Urothelium cell line (cell line): ENCODE measurements around the gene UBA7.
"Not testable (repeated sequence)": the region's sequence is repeated elsewhere in the genome, so short reads cannot be mapped to it uniquely, and the experiment has no call there.

Experiments
- DNase-seq: peaks from one replicate; pipeline ENCODE4 v3.0.0; 2011; ENCODE audit warnings: low spot score, mixed read lengths
- FAIRE-seq: peaks from 2 replicates; lab custom pipeline; 2011; peaks lifted over from hg19 to GRCh38; lab: Jason Lieb, UNC

Gene UBA7, protein sequence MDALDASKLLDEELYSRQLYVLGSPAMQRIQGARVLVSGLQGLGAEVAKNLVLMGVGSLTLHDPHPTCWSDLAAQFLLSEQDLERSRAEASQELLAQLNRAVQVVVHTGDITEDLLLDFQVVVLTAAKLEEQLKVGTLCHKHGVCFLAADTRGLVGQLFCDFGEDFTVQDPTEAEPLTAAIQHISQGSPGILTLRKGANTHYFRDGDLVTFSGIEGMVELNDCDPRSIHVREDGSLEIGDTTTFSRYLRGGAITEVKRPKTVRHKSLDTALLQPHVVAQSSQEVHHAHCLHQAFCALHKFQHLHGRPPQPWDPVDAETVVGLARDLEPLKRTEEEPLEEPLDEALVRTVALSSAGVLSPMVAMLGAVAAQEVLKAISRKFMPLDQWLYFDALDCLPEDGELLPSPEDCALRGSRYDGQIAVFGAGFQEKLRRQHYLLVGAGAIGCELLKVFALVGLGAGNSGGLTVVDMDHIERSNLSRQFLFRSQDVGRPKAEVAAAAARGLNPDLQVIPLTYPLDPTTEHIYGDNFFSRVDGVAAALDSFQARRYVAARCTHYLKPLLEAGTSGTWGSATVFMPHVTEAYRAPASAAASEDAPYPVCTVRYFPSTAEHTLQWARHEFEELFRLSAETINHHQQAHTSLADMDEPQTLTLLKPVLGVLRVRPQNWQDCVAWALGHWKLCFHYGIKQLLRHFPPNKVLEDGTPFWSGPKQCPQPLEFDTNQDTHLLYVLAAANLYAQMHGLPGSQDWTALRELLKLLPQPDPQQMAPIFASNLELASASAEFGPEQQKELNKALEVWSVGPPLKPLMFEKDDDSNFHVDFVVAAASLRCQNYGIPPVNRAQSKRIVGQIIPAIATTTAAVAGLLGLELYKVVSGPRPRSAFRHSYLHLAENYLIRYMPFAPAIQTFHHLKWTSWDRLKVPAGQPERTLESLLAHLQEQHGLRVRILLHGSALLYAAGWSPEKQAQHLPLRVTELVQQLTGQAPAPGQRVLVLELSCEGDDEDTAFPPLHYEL

DNA sequence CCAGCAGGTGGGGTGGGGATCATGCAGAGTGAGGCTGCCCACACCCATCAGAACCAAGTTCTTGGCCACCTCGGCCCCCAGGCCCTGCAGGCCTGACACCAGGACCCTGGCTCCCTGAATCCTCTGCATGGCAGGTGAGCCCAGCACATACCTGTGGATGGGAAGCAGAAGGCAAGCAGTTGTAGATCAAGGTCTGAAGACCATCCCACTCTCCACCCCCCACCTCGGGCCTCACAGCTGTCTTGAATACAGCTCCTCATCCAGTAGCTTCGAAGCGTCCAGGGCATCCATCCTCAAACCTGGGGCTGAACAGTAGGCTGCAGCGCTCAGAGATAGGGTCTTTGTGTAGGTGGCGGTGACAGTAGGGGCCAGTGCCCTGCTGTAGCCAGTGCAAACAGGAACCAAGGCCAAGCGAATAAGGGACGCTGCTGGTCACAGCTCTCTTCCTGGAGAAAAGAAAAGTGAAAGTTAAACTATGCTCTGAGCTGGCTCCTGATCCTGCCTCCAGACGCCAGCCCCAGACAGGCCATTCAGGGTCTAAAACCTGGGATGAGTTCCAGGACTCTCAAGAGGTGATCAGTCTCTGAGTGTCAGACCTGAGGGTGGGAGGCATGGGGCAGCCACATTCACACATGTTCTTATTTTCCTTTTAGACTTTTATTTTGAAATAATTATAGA lies at the start of gene UBA7:
Gene UBA7, minus strand, starts transcription at position 457 of the 678 bp plus-strand sequence. Its CDS starts 166 bp downstream, at position 291.
- peak; percentile 31 for DNase-seq
- no peak for FAIRE-seq

DNA sequence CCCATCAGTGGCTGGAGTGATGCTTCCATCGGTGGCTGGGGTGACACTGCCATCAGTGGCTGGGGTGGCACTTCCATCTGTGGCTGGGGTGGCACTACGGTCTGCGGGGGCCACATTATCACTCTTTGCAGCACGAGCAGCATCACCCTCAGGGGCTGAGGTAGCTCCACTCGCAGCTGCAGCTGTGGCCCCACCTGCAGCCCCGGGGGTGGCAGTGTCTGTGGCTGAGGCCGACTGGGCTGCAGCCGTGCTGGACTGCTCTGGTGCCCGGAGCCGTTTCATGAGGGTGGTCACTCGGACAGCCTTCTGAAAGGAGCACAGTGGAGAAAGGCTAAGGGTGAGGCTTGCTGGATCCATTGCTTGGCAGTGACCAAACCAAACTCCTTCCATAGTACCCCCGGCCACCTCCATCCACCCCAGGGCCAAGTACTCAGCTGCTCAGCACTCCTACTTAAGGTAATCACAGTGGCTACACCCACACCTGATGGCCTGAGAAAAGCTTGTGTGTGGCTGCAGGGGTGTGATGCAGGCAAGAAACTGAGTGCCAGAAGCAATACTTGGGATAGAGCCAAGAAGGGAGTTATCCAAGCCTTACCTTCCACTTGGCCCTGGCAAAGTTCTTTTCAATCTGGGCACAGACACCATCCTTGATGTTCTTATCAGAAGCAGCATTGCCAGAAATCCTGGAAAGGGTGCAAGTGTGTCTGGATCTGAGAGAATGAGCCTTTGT lies 46.0 kb upstream of the UBA7 start:
- FAIRE-seq (no peak), DNase-seq (no peak)

DNA sequence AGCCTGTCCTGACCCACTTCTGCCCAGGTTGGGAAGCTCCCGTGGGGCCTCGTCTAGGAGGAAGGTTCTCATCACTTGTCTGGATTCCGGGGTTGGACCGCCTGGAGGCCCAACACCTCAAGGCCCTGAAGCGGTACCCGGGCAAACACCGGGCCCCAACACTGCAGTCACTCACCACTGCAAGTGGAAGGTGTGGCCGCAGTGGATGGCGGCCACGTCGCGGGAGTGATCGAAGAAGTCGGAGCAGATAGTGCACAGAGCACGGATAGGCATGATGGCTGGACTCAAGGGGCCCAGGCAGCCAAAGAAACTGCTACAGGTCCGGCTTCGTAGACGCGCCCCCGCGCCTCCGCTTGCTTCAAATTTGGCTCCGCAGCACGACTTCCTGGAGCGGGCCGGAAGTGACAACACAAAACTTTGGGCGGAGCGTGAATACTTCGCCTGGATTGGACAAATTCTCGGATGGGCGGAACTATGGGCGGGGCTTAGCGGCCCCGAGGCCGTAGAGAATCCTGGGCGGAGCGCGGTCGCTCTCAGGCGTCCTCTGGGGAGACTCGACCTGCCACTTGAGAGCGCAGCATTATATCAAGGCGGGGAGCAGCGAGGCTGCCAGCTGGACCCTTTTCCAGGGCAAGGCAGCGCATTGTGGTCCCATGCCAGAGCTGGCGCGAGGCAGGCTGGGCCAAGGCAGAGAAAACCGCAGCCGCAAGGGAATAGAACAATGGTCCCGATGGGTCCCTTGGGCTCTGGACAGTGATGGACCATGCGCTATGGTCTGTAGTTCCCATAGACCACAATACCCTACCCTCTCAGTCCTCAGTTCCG lies 42.6 kb upstream of the UBA7 start, which contains the start of gene TRAIP:
Gene TRAIP, minus strand, starts transcription at position 384 of the 825 bp plus-strand sequence. Its CDS starts 111 bp downstream, at position 273.
- FAIRE-seq (peak; percentile 96), DNase-seq (peak; percentile 99)

- DNase-seq = no peak
- FAIRE-seq = no peak
These were observed 41.9 kb upstream of the UBA7 start for GRCh38 chr3:49855662-49856061.

DNA sequence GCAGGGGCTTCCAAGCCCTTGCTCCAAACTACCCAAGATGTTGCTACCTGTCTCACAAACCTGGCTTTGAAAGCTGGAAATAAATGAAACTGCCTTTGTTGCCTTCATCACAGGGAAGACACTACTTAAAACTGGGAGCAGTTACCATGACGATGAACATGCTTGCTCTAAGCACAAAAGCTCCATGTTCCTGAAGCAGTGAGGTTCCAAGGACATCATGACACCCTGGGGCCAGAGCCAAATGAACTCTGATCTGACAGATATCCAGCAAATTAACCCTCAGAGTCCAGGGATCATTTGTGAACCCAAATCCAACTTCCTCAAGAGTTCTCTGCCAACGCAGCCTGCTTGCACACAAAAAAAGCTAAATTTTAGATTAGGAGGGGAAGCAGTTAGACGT lies 31.9 kb upstream of the UBA7 start:
- DNase-seq = no peak
- no peak for FAIRE-seq

DNA sequence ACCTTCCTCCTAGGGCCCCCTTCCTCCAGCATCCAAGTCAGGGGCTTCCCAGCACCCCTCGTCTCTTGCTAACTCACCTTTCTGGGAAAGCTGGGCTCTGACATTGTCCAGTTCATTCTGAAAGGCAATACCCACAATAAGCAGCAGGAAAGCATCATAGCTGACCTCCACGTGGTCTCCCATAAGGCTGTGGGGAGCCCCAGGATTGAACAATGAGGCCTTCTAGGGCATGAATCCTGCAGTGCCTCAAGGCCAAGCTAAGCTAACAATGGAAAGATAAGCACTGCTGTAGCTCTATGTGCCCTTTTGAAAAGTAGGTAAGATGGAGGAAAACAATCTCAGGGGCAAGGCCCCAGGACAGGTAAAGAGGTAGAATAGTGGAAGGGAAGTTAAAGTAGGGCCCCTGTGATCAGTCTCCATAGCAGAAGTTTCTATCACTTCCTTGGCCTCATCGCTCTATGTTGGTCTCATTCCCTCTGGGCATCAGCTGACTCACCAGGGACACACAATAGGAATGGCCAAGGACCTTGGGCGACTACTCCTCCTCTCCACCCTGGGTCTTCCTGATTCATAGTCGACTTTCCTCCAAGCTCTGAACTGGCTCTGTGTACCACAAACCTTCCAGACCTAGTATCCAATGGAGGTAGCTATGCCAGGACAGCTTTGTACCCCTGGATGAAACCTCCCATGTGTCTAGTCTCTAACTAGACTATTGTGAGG lies 30.9 kb upstream of the UBA7 start:
- FAIRE-seq (no peak), DNase-seq (no peak)

DNA sequence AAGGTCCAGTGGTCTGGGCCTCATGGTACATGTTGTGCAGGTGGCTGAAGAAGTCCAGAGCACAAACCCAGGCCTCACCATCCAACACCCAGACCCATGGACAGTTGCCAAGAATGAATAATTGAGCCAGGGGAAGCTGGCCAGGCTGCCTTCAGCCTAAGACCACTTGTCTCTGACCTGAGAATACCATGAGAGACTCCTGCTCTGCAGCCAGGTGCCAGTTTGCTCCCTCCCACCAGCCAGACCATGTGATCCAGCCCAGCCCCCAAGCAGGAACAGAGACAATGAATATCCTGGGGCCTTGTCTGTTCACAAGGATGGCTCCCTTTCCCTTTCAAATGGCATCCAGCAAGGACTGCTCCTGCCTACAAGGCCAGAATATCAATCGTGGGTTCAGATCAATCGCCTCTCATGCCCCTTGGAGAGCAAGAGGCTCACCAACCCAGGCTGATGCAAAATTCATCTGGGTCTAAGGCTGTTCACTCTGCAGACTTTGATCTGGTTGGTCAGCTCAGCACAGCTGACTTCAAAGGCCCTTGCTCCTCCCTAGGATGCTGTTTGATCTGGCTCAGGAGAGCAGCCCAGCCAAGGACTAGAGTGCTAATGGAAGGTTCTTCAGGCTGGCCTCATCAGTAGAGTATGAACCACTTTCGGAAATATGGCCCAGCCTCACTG lies 29.2 kb upstream of the UBA7 start:
- DNase-seq (no peak), FAIRE-seq (no peak)

- DNase-seq (no peak), FAIRE-seq (no peak)
These were observed 28.1 kb upstream of the UBA7 start for GRCh38 chr3:49841806-49842205.

- DNase-seq (no peak), FAIRE-seq (no peak)
These were observed 27.5 kb upstream of the UBA7 start for GRCh38 chr3:49841126-49841696.

- FAIRE-seq = no peak
- no peak for DNase-seq
These were observed 26.6 kb upstream of the UBA7 start for GRCh38 chr3:49840388-49840787.

- DNase-seq (peak; percentile 76), FAIRE-seq (no peak)
These were observed 25.5 kb upstream of the UBA7 start for GRCh38 chr3:49839193-49839809.

GRCh38 chr3:49831341-49831740 lies 17.6 kb upstream of the UBA7 start:
- no peak for FAIRE-seq

DNA sequence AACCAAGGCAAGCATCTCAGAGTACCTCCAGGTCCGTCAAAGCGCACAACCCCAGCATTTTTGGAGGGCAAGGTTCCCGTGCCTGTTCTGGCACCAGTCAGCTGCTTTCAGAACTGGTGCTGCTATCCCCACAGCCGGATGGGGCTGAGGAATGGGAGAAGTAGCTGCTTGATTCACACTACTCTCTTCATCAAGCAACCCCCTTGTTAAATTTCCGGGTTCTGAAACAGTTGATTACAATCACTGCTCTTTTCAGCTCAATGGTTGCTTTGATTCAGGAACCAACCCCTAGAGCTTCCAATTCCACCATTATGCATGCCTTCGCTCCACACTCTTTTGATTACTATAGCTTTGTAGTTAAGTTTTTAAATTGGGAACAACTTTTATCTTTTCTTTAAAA lies 12.3 kb upstream of the UBA7 start:
- DNase-seq (no peak), FAIRE-seq (no peak)

More at GRCh38 chr3:49831341-49831740, 17.6 kb upstream of the UBA7 start:
- no peak for DNase-seq

DNA sequence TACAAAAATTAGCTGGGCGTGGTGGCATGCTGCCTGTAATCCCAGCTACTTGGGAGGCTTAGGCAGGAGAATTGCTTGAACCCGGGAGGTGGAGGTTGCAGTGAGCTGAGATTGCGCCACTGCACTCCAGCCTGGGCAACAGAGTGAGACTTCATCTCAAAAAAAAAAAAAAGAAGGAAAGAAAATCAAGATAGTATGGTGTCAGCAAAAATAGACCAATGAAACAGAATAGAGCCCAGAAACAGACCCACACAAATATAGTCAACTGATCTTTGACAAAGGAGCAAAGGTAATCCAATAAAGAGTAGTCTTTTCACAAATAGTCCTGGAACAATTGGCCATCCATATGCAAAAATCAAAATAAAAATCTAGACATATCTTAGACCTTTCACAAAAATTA lies 9.4 kb upstream of the UBA7 start:
- DNase-seq, FAIRE-seq: not testable (repeated sequence)

GRCh38 chr3:49812916-49813496 lies 747 bp downstream of the UBA7 start:
- FAIRE-seq (no peak), DNase-seq (no peak)

DNA sequence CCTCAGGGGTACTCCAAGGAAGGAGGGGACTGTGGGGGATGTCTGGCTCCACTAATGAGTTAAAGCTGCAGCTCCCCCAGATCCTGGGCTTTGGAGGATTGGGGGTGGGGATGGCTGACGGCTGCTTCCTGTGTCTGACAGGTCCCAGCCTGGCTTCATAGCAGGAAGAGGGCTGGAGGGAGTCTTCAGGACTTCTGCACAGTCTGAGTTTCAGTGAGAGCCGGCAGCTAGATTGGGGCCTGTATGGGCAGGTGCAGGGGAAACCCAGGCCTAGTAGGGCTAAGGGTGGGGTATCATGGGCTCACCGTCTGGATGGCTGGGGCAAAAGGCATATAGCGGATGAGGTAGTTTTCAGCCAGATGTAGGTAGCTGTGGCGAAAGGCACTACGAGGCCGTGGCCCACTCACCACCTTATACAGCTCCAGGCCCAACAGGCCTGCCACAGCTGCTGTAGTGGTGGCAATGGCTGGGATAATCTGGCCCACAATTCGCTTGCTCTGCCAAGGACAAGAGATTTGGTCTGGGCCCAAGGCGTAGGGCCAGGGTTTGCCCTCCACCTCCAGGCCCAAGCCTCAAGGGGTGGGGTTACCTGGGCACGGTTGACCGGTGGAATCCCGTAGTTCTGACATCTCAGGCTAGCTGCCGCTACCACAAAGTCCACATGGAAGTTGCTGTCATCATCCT lies 6.2 kb downstream of the UBA7 start:
- DNase-seq (no peak), FAIRE-seq (peak; percentile 32)
